HUES6 (cell line): ENCODE data around the gene SIGLEC7.
A peak's percentile ranks its signal among the peaks of the same experiment; 100 is the strongest.

Experiments
- H3K27ac ChIP-seq: 2 replicates; pipeline ENCODE4 v1.7.0; 2013; ENCODE audit warnings: low read depth, mild to moderate bottlenecking, low read length, inconsistent platforms
- H3K27me3 ChIP-seq: 2 replicates; pipeline ENCODE4 v1.6.1; 2013; ENCODE audit warnings: low read length; ENCODE audit not compliant: control insufficient read depth, insufficient read depth
- H3K36me3 ChIP-seq: 2 replicates; pipeline ENCODE4 v1.6.1; 2013; ENCODE audit warnings: low read length; ENCODE audit not compliant: control insufficient read depth, insufficient read depth
- H3K4me1 ChIP-seq: 2 replicates; pipeline ENCODE4 v1.6.1; 2013; ENCODE audit warnings: low read length; ENCODE audit not compliant: control insufficient read depth, insufficient read depth
- H3K4me3 ChIP-seq: 2 replicates; pipeline ENCODE4 v1.5.1; 2013; ENCODE audit warnings: low read depth, low read length
- H3K9ac ChIP-seq: one replicate; pipeline ENCODE4 v1.6.1; 2013; ENCODE audit warnings: mild to moderate bottlenecking, low read length
- H3K9me3 ChIP-seq: 2 replicates; pipeline ENCODE4 v1.6.1; 2013; ENCODE audit warnings: low read depth, low read length; ENCODE audit not compliant: control insufficient read depth, insufficient read depth

The SIGLEC7 gene

DNA sequence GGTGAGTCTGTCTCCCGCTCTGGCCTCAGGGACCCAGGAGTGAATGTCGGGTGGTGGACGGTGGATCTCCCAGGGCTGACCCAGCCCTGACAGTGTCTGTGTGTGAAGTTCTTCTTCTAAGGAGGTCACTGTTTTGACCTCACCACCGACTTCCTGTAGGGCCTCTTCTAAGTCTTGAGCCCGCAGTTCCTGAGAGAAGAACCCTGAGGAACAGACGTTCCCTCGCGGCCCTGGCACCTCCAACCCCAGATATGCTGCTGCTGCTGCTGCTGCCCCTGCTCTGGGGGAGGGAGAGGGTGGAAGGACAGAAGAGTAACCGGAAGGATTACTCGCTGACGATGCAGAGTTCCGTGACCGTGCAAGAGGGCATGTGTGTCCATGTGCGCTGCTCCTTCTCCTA, at the start of gene SIGLEC7:
SIGLEC7 (plus strand) TSS at position 183 of the 400 bp plus-strand sequence; CDS start at position 252, 69 bp downstream.
- Histone ChIP-seq H3K36me3 (no peaks in the 10 kb centered on the region), H3K27ac (no peak within 1 kb of the TSS), H3K4me1 (peaks cover 14% of the 10 kb centered on the region), H3K9me3 (no peaks in the 10 kb centered on the region), H3K4me3 (no peak within 1 kb of the TSS), H3K27me3 (peaks cover 8% of the 10 kb centered on the region; the same call in 1 of the 2 replicates), H3K9ac (no peak within 1 kb of the TSS)

DNA sequence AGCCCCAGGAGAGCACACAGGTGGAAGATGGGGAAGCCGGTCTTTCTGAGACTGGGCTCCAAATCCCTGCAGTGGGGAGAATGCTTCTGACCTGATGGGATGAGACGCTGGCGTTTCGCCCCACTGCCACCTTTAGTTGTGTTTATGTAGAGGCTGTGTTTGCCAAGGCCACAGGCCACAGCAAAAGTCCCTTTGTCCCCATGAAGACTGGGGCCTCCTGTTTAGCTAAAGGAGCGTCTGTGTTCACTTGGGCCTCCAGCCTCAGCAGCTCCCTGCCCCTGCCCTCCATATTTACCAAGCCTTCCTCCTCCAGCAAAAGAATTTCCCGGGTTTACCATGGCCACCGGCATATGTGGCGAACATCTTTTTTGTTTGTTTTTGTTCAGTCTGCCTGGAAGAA, 49.0 kb upstream of the SIGLEC7 start:
- Histone ChIP-seq H3K9me3 (no peaks in the 10 kb centered on the region), H3K4me1 (peaks cover 5% of the 10 kb centered on the region; the same call in 1 of the 2 replicates), H3K9ac (no peak overlapping the region), H3K27ac (no peak overlapping the region), H3K36me3 (0 out of 2 replicates have a peak, but pooled peaks cover 4% of the 10 kb centered on the region), H3K4me3 (no peak overlapping the region), H3K27me3 (peaks cover 3% of the 10 kb centered on the region; the same call in 1 of the 2 replicates)

DNA sequence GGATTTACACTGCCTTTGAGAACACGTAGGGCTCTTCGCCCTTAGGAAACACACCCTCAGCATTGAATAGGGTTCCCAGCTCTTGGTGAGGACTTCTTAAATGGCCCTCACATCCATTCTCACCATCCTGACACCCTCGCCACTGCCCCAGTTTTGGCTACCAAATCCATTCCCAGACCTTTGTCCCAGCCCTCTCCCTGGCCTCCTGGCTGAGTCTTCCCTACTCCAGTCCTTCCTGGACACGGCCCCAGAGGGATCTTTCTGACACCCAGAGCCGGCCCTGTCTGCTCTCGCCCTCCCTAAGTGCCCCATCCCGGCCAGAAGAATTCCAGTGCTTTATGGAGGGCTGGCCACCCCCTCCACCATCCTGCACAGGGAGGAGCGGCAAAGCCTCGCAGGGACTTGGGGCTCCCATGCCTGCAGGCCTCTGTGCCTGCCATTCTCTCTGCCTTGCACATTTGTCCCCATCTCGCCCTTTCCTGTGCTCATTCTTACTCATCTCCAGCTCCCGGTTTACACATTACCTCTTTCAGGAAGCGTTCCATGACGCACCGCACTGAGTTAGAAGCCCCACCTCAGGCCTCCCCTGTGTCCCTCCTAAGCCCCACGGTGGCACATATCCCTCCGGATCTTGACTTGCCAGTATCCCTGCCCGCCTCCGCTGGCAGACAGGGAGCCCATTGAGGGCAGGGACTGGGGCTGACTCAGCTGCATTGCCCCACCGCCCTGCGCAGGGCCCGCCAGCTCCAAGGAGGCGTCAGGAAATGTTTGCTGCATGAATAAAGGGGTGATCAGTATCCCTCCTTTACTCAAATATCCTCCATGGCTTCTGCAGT, 48.4 kb upstream of the SIGLEC7 start:
- Histone ChIP-seq H3K4me3 (no peak overlapping the region), H3K27ac (no peak overlapping the region), H3K27me3 (peaks cover 3% of the 10 kb centered on the region; the same call in 1 of the 2 replicates), H3K4me1 (peaks cover 5% of the 10 kb centered on the region; the same call in 1 of the 2 replicates), H3K36me3 (0 out of 2 replicates have a peak, but pooled peaks cover 4% of the 10 kb centered on the region), H3K9ac (no peak overlapping the region), H3K9me3 (no peaks in the 10 kb centered on the region)

DNA sequence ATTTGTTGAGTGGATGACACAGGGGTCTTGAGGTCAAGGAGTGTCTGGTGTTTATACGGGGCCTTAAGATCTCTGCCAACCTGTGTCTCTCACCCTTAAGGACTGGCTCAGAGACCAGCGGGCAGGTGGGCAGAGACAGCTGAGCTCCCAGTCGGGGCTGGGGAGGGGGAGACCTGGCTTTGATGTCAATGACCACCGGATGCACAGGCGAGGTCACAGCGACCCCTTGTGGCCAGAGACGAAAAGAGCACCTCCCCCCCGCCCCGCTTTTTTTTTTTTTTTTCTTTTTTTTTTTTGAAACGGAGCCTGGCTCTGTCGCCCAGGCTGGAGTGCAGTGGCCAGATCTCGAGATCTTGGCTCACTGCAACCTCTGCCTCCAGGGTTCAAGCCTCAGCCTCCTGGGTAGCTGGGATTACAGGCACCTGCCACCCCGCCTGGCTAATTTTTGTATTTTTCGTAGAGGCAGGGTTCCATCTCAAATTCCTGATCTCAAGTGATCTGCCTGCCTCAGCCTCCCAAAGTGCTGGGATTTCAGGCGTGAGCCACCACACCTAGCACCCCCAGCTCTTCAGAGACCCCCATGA, 47.3 kb upstream of the SIGLEC7 start:
- Histone ChIP-seq H3K27me3 (peaks cover 3% of the 10 kb centered on the region; the same call in 1 of the 2 replicates), H3K36me3 (0 out of 2 replicates have a peak, but pooled peaks cover 4% of the 10 kb centered on the region), H3K9ac (no peak overlapping the region), H3K9me3 (no peaks in the 10 kb centered on the region), H3K27ac (no peak overlapping the region), H3K4me1 (peaks cover 9% of the 10 kb centered on the region; the same call in 1 of the 2 replicates), H3K4me3 (no peak overlapping the region)

DNA sequence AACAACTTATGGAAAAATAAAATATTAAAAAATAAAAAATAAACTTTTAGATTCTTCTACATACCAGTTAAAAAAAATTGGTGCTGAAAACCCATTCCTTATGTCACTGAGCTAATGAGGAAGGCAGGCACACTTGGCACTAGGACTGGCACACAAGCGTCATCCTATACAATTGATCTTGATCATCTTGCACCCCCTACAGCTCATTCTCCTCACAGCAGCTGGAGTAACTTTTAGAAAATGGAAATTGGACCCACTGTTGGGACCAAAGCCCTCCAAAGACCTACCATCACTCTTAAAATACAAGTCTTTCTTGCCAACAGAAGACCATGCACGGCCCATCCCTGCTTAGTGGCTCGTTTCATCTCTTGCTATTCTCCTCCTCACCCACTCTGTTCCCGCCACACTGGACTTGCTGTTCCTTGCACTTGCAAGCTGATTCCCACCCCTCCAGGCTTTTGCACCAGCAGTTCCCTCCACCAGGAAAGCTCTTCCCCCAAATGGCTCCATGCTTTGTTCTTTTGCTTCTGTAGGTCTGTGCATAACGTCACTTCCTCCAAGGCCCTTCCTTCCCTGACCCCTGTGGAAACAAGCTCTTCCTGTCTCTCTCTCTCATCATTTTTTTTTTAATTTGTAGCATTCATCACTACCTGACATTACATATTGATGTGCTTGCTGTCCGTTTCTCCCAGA, 45.5 kb upstream of the SIGLEC7 start:
- H3K36me3 ChIP-seq, result peaks cover 4% of the 10 kb centered on the region; the same call in 1 of the 2 replicates
- H3K27ac ChIP-seq, result no peak overlapping the region
- no peaks in the 10 kb centered on the region for H3K9me3 ChIP-seq
- no peak overlapping the region for H3K4me3 ChIP-seq
- H3K27me3 ChIP-seq, result no peaks in the 10 kb centered on the region
- peaks cover 9% of the 10 kb centered on the region; the same call in 1 of the 2 replicates for H3K4me1 ChIP-seq
- H3K9ac ChIP-seq, result no peak overlapping the region

DNA sequence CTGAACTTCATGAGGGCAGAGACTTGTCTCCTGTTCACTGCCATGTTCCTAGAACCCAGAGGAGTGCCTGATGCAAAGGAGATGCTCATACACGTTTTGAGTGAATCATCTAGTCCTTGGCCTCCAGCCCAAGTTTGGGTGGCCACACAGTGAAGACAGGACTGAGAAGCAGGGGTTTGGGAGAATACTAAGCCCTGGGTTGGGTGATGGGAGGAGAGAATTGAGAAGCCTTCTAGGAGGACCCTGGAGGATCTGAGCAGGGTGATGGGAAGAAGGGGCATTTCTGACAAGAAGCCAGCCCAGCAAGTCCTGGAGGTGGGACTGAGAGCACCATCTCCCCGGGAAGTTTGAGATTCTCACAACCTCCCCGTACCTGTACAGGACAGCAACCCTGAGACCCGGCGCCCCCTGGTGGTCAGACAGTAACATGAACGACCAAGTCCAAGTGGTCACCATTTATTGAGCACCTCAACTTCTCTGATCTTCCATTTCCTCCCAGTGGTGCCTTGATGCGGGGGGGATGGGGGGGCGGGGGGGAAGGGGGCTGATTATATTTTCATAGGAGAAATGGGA, 44.8 kb upstream of the SIGLEC7 start:
- Histone ChIP-seq H3K9ac (no peak overlapping the region), H3K36me3 (peaks cover 4% of the 10 kb centered on the region; the same call in 1 of the 2 replicates)

DNA sequence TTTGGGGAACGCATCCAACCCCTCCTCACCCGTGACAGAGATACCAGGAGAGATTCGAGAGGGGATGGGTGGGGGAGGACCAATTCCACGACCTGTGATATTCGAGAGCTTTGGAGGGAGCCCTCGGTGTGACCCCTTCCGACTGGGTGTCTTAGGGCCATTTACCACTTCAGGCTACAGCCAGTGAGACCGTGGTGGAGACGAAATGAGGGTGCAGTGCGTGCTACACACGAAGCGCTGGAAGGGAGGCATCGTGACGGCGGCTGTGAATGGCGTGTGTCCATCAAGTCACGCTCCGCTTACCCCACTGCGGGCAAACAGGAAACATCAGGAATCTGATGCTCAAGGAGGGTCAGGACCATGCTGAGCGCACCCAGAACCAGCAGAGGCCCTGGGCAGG, 44.3 kb upstream of the SIGLEC7 start:
- no peak overlapping the region for H3K9ac ChIP-seq
- peaks cover 9% of the 10 kb centered on the region; the same call in 1 of the 2 replicates for H3K4me1 ChIP-seq
- H3K4me3 ChIP-seq, result no peak overlapping the region
- no peaks in the 10 kb centered on the region for H3K27me3 ChIP-seq
- H3K36me3 ChIP-seq, result peaks cover 10% of the 10 kb centered on the region; the same call in 1 of the 2 replicates
- H3K9me3 ChIP-seq, result no peaks in the 10 kb centered on the region
- no peak overlapping the region for H3K27ac ChIP-seq

More for the DNA sequence above, 44.8 kb upstream of the SIGLEC7 start:
- Histone ChIP-seq H3K4me1 (peaks cover 9% of the 10 kb centered on the region; the same call in 1 of the 2 replicates), H3K27ac (no peak overlapping the region), H3K9me3 (no peaks in the 10 kb centered on the region), H3K27me3 (no peaks in the 10 kb centered on the region), H3K4me3 (no peak overlapping the region)

DNA sequence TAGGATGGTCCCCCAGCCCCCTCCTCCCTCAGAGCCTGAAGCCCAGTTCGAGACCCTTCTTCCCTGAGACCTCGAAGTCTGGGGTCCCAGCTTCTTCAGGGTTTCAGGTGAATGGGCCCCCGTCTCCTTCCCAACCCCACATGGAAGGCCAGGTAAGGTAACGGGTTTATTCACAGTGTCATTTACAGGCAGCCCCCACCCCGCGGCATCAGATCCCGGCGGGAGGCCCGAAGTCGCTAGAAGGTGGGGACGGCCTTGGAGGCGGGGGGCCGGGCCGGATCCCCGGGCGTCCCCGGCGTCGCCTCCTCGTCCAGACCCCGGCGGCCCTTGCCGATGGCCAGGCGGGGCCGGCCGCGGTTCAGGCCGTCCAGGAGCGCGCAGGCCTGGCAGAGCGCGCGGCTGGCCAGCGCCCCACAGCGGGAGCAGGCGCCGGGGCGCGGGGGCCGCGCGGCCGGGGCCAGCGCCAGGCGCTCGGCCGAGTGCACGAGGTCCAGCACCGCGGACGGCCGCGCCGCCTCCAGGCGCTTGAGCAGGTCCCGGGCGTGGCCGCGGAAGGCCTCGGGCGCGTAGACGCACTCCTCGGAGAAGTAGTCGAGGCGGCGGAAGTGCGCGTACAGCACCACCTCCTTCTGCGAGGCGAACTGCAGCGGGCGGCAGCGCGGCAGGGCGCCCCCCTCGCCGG, 43.6 kb upstream of the SIGLEC7 start:
- peaks cover 11% of the 10 kb centered on the region; the same call in 1 of the 2 replicates for H3K36me3 ChIP-seq
- H3K9ac ChIP-seq, result no peak overlapping the region
- no peak overlapping the region for H3K27ac ChIP-seq
- peaks cover 9% of the 10 kb centered on the region; the same call in 1 of the 2 replicates for H3K4me1 ChIP-seq
- no peaks in the 10 kb centered on the region for H3K9me3 ChIP-seq
- H3K27me3 ChIP-seq, result no peaks in the 10 kb centered on the region
- H3K4me3 ChIP-seq, result peak overlapping the region; percentile 48; the same call in 1 of the 2 replicates

DNA sequence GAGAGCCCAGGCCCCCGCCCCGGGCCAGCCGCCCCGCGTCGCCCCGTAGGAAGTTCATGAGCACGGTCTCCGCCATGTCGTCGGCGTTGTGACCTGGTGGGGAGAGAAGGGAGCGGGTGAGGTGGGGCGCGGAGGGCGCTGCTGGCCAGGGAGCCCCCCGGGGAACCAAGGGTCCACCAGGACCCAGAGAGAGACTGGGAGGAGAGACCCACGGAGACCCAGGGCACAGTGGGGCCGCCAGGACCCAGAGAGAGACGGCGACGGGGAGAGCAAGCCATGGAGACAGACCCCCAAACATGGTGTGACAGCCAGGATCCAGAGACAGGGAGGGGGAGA, 43.1 kb upstream of the SIGLEC7 start:
- Histone ChIP-seq H3K9me3 (no peaks in the 10 kb centered on the region), H3K4me3 (peak overlapping the region; percentile 48), H3K27me3 (no peaks in the 10 kb centered on the region), H3K36me3 (peaks cover 11% of the 10 kb centered on the region; the same call in 1 of the 2 replicates), H3K4me1 (peaks cover 9% of the 10 kb centered on the region; the same call in 1 of the 2 replicates), H3K27ac (no peak overlapping the region), H3K9ac (peak overlapping the region; percentile 48)

DNA sequence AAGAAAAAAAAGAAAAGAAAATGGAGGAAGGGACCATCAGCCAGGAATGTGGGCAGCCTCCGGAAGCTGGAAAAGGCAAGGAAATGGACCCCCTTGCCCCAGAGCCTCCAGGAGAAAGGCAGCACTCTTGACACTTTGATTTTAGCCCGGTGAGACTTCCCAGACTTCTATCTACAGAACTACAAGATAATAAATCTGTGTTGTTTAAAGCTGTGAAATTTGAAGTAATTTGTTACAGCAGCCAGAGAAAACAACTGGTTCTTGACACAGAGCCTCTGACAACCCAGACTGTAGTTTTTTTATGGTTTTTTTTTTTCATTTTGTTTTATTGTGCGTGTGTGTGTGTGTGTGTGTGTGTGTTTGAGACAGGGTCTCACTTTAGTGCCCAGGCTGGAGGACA, 41.5 kb upstream of the SIGLEC7 start:
- Histone ChIP-seq H3K4me1 (0 out of 2 replicates have a peak, but pooled peaks cover 4% of the 10 kb centered on the region), H3K36me3 (peaks cover 17% of the 10 kb centered on the region; the same call in 1 of the 2 replicates), H3K9ac (no peak overlapping the region), H3K9me3 (no peaks in the 10 kb centered on the region), H3K4me3 (no peak overlapping the region), H3K27me3 (no peaks in the 10 kb centered on the region), H3K27ac (no peak overlapping the region)
